HT-29 (cell line): ENCODE measurements around the gene PICALM. TPM values are rescaled to one million over a fixed set of nuclear protein-coding genes. Genes with fewer than 3 reads are reported as not detected.
A peak's percentile ranks its signal among the peaks of the same experiment; 100 is the strongest.
"Not testable (repeated sequence)": the region's sequence is repeated elsewhere in the genome, so short reads cannot be mapped to it uniquely, and the experiment has no call there.

ENCODE experiments used
- DNase-seq: peaks from one replicate; pipeline ENCODE4 v3.0.0-alpha.2; 2015; ENCODE audit warnings: low spot score
- total RNA-seq: library from RNA; depleted of rRNA; stranded (reverse); fragments of >200 nt; shearing (Covaris generic); gene quantifications from 2 replicates; pipeline ENCODE4 v1.2.3, GENCODE V29; 2014; rRNA removed

PICALM gene
- total RNA-seq, 1 experiment from 2014 or later = 93.6 TPM

DNA sequence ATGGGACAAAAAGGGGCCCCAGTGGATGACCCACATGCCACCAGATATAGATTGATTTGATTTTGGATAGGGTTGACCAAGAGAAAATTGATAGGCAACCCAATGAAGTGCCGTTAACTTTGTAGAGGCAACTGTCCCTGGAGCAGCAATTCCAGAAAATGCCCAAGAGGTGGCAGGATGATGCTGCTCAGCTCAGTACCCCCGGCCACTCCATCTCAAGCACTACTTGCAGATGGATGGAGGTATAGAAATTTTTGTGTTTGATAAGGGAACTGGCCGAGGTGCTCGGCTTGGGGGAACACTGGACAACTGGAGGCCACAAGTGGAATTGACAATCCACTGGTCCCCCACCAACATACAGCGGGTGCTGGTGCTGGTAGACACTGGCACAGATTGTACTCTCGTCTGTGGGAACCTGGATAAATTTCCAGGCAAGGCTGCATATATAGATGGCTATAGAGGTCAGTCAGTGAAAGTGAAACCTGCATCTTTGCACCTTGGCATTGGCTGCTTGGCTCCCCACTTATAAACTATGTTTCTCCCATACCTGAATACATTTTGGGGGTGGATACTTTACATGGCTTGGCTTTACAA lies 127.4 kb downstream of the PICALM start:
- peak; percentile 73 for DNase-seq

DNA sequence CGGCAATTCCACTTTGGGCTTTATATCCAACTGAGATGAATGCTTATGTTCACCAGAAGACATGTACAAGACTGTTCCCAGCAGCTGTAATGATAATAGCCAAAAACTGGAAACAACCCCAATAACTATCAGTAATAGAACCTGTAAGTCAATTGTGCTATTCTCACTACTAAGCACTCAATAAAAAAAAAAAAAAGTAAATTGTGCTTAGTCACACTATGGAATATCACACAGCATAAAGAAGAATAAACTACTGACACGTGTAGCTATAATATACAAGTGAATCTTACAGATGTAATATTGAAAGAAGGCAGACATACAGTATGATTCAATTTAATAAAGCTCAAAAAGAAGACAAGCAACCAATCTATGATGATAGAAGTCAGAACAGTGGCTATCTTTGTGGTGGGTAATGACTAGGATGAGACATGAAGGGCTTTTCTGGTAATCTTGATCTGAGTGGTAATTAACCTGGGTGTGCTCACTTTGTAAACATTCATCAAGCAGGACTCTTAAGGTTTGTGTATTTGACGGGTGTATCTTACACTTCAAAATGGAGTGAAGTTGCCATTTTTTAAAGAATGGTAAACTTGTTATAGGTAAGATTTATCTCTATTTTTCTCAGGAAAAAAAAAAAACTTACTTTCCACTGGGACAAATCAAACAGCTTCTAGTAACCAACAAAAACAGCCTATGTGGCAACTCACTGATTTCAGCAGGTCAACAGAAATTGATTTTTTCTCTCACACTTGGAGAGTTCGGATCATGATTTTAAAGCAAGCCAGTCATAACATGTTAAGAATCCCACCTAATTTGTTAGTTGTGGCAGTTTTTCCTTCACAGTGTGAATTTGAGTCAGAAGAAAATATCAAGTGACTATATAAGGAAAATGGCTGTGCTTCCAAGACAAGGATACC lies 129.5 kb downstream of the PICALM start:
- no peak for DNase-seq

DNA sequence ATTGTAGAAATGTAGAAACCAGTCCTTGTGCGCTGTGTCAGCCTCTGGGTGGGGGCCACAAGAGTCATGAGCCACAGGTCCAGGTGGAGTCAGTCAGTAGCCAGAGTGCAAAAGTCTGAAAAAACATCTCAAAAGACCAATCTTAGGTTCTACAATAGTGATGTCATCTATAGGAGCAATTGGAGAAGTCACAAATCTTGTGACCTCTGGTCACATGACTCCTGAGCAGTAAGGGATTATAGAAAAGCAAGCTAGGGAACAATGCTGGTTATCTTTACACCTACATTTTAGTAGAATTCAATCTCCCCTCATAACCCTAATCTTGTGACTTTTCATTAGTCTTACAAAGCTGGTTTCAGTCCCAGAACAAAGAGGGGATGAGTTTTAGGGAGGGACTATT lies 131.0 kb downstream of the PICALM start:
- DNase-seq = no peak

DNA sequence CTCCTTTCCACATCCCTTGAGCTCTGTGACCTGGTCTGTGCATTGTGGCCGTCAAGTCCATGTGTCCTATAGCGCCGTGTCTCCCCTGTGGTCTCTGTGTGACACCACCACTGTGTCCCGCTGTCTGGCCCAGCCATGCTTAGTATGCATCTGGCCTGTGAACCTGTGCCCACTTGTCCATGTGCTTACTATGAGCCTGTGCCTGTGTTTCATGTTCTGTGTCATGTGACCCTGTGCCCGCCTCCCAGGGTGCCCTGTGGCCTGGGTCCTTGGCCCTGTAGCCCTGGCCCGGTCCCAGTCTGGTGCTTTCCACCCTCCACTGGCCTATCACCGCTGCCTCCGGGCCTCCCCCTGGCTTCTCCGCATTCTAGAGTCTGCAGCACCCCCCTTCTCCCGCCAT lies 133.1 kb downstream of the PICALM start:
- no peak for DNase-seq

DNA sequence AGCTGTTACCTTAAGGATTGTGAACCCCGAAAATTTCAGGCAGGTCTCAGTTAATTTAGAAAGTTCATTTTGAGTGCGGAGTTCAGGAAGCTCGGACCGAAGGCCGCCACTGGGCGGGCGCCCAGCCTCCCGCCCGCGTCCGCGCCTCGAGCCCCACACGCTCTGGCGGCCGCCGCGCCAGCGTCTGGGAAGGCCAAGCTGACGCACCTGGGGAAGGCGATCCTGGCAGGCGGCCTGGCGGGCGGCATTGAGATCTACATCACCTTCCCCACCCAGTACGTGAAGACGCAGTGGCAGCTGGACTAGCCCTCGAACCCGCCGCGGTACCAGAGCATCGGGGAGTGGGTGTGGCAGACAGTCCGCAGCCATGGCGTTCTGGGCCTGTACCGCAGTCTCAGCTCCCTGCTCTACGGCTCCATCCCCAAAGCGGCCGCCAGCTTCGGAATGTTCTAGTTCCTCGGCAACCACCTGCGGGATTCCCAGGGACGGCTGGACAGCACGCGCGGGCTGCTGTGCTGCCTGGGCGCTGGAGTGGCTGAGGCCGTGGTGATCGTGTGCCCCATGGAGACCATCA lies 134.2 kb downstream of the PICALM start:
- no peak for DNase-seq

DNA sequence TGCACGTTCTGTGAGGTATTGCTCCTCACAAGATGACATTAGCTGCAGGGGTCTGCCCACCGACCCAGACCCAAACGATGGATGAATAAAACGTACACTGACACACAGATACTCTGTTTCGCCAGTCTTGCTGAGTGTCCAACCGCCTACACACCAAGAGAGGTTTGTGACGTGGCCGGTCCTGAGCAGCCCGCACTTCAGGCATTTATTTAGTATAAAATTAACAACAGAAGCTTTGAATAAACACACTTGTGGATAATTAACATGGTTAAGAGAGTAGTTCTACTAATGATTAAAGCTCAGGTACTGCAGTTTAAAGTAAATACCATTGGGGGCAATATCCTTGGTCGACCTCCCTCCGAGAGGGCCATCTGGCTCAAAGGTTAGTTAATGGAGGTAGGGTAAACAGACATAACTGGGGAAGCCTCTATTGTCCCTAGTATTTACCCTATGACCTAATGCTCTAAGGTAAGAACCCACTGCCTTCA lies 138.0 kb downstream of the PICALM start:
- DNase-seq = no peak

DNA sequence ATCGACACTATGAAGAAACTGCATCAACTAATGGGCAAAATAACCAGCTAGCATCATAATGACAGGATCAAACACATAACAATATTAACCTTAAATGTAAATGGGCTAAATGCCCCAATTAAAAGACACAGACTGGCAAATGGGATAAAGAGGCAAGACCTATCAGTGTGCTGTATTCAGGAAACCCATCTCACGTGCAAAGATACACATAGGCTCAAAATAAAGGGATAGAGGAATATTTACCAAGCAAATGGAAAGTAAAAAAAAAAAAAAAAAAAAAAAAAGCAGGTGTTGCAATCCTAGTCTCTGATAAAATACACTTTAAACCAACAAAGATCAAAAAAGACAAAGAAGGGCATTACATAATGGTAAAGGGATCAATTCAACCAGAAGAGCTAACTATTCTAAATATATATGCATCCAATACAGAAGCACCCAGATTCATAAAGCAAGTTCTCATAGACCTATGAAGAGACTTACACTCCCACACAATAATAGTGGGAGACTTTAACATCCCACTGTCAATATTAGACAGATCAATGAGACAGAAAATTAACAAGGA lies 142.2 kb downstream of the PICALM start:
- DNase-seq = not testable (repeated sequence)

DNA sequence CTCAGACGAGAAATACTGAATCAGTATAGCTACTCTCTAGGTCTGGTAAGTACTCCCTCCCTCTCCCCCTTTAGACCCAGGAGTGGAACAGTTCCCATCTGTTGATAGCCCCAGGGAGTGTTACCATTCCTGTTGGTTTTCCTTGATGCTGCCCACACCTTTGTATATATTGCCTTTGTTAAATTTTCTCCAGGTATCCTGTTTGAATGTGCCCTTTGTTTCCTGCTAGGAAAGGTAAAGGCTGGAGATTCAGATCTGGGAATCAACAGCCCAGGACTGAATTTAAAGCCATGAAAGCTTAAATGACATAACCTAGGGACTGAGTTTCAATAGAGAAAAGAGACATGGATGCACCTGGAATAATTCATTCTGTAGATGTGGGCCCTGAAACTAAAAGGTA lies 145.4 kb downstream of the PICALM start:
- DNase-seq = no peak

DNA sequence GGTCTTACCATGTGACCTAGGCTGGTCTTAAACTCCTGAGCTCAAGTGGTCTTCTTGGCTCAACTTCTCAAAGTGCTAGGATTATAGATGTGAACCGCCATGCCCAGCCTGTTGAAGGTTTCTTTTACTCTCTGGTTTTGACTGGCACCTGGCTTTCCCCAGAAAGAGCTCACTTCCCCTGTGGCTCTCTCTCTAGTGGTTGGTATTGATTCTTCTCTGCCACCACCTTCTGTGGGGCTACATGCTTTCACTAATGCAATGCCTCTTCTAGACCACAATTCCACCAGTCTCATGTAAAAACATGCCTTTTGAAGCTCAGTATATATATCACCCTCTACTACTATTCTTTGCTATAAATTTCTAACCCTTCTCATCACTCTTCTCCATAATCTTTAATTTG lies 146.5 kb downstream of the PICALM start:
- DNase-seq = no peak

DNA sequence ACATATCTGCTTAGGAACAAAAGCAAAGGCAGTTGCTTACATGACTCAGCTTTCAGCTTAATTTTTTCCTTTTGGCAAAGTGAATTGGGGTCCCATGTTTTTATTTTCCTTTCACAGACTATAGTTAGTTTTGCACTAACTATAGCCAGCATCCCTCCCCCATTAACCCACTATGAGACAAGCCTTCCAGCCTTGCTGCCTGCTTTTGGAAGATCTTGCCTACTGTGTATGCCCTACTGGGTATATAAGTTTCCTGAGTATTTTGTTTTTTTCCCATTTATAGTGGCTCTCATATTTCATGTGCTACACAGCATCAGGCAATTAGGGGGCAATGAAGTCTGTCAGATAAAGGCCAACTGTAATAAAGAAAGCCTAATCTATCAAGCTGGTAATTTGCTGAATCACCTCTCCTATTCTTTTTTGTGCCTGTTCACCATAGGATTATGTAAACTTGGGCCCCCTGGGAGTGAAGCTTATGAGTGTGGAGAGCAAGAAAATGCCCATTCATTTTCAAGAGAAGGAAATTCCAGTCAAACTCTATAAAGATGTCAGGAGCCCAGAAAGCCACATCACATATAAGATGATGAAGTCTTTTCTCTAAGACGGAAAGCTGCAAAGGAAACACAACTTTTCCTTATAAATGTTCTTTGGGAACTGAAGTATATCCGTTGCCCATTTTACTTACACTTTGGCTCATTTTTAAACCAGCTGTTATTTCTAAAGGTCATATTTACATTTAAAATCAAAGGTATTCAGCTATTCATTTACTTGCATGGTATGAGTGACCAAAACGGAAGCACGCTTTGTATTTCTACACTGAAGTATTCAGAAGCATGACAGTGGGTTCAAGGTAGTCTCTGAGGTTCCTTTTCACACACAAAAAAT lies 149.7 kb downstream of the PICALM start:
- no peak for DNase-seq

DNA sequence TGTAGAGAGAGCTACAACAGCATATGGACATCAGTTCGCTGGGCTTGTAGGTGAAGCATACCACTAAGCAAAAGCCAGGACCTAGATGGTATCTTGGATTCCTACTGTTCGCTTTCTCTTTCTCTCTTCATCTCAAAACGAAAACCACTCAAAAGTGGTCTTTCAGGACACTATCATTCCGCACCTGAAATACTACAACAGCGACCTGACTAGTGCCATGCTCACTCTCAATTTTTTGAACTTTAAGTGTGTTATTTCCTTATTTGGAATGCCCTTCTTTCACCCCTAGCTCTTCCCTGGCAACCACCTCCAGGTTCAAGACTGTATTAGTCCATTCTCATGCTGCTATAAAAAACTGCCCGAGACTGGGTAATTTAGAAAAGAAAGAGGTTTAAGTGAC lies 154.5 kb downstream of the PICALM start:
- no peak for DNase-seq

DNA sequence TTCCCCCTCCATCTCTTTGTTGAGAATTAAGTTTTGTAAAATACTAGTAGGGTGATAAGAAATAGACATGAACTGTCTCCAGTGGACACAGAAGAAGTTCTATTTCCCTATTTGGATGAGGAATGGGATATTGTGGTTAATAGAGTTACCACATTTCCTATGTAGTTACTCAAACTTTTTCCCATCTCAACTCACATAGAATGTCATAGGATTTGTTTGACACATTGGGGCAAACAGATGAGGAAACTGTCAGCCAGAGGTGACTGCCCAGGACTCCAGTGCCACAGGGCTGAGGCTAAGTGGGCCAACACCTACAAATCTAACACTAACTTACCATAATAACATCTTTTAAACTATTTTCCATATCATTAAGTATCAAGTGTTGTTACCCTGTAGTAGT lies 155.4 kb downstream of the PICALM start:
- DNase-seq = no peak

DNA sequence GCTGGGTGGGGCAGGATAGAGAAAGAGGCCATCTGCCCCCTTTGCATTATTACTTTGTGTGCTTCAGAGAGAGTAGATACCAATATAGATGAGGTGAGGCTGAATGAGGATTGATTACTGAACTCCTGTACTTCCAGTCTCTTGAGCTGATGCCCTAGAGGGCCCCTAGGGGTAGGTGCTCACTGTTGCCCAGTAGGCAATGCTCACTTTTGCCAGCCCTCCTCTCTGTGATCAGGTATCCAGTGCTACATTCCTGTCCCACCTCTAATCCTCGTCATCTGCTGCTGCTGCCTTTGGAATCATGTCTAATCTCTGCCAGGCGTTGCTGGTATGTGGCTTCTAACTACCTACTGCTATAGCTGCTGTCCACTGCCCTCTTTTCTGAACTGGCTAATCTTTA lies 156.5 kb downstream of the PICALM start:
- no peak for DNase-seq

Other genes starting within 250 kb of the PICALM start
- not detected in 2 replicates for gene CCDC83, start 213.7 kb downstream of the PICALM start, total RNA-seq
- 13.8 and 17.4 TPM in 2 replicates for gene EED, start 175.7 kb upstream of the PICALM start, total RNA-seq
- gene HIKESHI, start 233.2 kb upstream of the PICALM start, total RNA-seq = 29.0 and 31.4 TPM in 2 replicates